ENCODE results near the gene LRRC37A. TPM values are rescaled to one million over a fixed set of nuclear protein-coding genes. Genes with fewer than 3 reads are reported as not detected.

The LRRC37A gene
- polyA plus RNA-seq, 1 of the 3 experiments (the other 2 are of a cell fraction): 1.6 TPM

DNA sequence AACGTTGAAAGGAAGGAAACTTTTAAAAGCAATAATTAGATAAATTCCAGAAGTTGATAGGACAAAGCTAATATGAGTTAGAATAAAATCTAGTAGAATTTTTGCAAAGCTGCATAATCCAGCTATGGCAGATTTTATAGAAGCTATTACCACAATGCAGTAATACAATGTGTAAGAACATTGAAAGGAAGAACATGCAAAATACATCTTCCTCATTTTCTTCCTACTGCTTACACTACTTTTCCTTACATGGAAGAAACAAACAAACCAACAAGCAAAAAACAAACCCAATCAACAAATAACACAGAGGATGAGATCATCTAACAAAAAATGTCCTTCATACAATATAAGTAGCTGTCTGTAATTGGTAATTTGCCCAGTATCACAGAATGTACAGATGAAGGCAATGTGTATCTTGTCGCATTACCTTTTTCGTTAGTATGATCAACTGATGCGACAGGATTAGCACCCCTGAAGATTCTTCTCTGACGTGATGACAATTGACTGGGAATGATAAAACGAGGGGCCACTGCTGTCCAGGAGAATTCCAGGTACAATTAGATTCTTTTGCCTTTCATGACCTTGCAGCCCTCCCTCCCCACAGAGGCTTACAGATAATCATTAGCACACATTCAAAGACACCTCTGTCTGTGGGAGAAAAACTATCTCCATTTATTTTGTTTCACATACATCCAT is 21.2 kb upstream of the LRRC37A start:
- Histone ChIP-seq H3K4me1 (ENCODE audit: control insufficient read depth in 1 of 2, insufficient read depth in 2 of 2, low read depth in 1 of 2, low read length in 1 of 2) (no peaks in the 10 kb centered on the region), H3K27ac (ENCODE audit: low read depth in 2 of 2, low read length in 1 of 2) (no peak overlapping the region), H2AFZ (ENCODE audit: low read depth) (no peak overlapping the region), H3K36me3 (replicated peaks in 1 of 2; ENCODE audit: control insufficient read depth in 1 of 2, insufficient read depth in 2 of 2, low read length in 1 of 2) (no peaks in the 10 kb centered on the region), H3K4me3 (ENCODE audit: low read depth in 2 of 2, low read length in 1 of 2) (no peak overlapping the region), H3K27me3 (ENCODE audit: insufficient read depth) (no peaks in the 10 kb centered on the region), H4K20me1 (ENCODE audit: insufficient read depth) (no peaks in the 10 kb centered on the region), H3K79me2 (ENCODE audit: insufficient read depth) (no peaks in the 10 kb centered on the region), H3K9me2 (no peaks in the 10 kb centered on the region), H3K9me3 (no peaks in the 10 kb centered on the region), H3K4me2 (no peak overlapping the region), H3K9ac (no peak overlapping the region), H3F3A (replicated peaks; ENCODE audit: insufficient read depth) (no peaks in the 10 kb centered on the region)
- DNase-seq: no peak
- TF ChIP-seq RXRA (IDR thresholded peaks at IDR 0.05; ENCODE audit: borderline replicate concordance, low read depth) (no peak), FOXJ3 (CRISPR knock-in tag; IDR thresholded peaks at IDR 0.05) (no peak), FOXM1 (IDR thresholded peaks at IDR 0.05; ENCODE audit: low read depth) (no peak)
- CTCF ChIA-PET: interaction anchor here (3.4 kb wide), 1 partner anchor 14 kb away, joined by 10 read pairs; no protein-coding TSS in a partner anchor
- WGBS (ENCODE audit: low lambda C conversion rate): 64% methylated on average over 6 of the region's 6 CpGs
- POLR2A ChIA-PET: no interaction called here

GRCh38 chr17:46274238-46274637 is 20.7 kb upstream of the LRRC37A start:
- POLR2A ChIA-PET: no interaction called here
- H2AFZ ChIP-seq (ENCODE audit: low read depth): no peak overlapping the region
- CTCF ChIA-PET: interaction anchor here (3.4 kb wide), 1 partner anchor 13 kb away, joined by 10 read pairs; no protein-coding TSS in a partner anchor
- no peak overlapping the region for H3K4me2 ChIP-seq
- H4K20me1 ChIP-seq (ENCODE audit: insufficient read depth): no peaks in the 10 kb centered on the region
- no peaks in the 10 kb centered on the region for H3K36me3 ChIP-seq (replicated peaks in 1 of 2; ENCODE audit: control insufficient read depth in 1 of 2, insufficient read depth in 2 of 2, low read length in 1 of 2)
- H3K27me3 ChIP-seq (ENCODE audit: insufficient read depth): no peaks in the 10 kb centered on the region
- TF ChIP-seq FOSL2 (IDR thresholded peaks at IDR 0.05; ENCODE audit: borderline replicate concordance, low read depth) (no peak), JUND (IDR thresholded peaks at IDR 0.05) (no peak), YY1 (IDR thresholded peaks at IDR 0.05; ENCODE audit: low read depth) (no peak), GABPA (IDR thresholded peaks at IDR 0.05; ENCODE audit: low read depth) (no peak), POLR2AphosphoS5 (IDR thresholded peaks at IDR 0.05; ENCODE audit: low read depth, low read length) (no peak), TCF12 (IDR thresholded peaks at IDR 0.05) (no peak), GATA2 (CRISPR knock-in tag; IDR thresholded peaks at IDR 0.05) (no peak), NFIC (IDR thresholded peaks at IDR 0.05; ENCODE audit: borderline replicate concordance) (no peak), TEAD4 (IDR thresholded peaks at IDR 0.05; ENCODE audit: borderline replicate concordance, insufficient read depth) (no peak), ZBTB33 (IDR thresholded peaks at IDR 0.05; ENCODE audit: borderline replicate concordance, low read depth) (no peak), PBX3 (IDR thresholded peaks at IDR 0.05) (no peak), CHD2 (IDR thresholded peaks at IDR 0.05; ENCODE audit: low read length, partially characterized antibody) (no peak), REST (IDR thresholded peaks at IDR 0.05; ENCODE audit: low read depth, low read length) (no peak), RXRA (IDR thresholded peaks at IDR 0.05; ENCODE audit: borderline replicate concordance, low read depth) (no peak)
- TF ChIP-seq, protein P1, sequence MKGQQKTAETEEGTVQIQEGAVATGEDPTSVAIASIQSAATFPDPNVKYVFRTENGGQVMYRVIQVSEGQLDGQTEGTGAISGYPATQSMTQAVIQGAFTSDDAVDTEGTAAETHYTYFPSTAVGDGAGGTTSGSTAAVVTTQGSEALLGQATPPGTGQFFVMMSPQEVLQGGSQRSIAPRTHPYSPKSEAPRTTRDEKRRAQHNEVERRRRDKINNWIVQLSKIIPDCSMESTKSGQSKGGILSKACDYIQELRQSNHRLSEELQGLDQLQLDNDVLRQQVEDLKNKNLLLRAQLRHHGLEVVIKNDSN (IDR thresholded peaks at IDR 0.05; ENCODE audit: borderline replicate concordance, low read depth): no peak
- no peaks in the 10 kb centered on the region for H3K79me2 ChIP-seq (ENCODE audit: insufficient read depth)
- WGBS (ENCODE audit: low lambda C conversion rate): 68% methylated on average over 3 of the region's 3 CpGs
- no peaks in the 10 kb centered on the region for H3F3A ChIP-seq (replicated peaks; ENCODE audit: insufficient read depth)
- no peak overlapping the region for H3K9ac ChIP-seq
- no peak overlapping the region for H3K27ac ChIP-seq (ENCODE audit: low read depth in 2 of 2, low read length in 1 of 2)
- no peaks in the 10 kb centered on the region for H3K9me2 ChIP-seq
- H3K4me3 ChIP-seq (ENCODE audit: low read depth in 2 of 2, low read length in 1 of 2): no peak overlapping the region
- no peaks in the 10 kb centered on the region for H3K9me3 ChIP-seq
- DNase-seq: no peak
- H3K4me1 ChIP-seq (ENCODE audit: control insufficient read depth in 1 of 2, insufficient read depth in 2 of 2, low read depth in 1 of 2, low read length in 1 of 2): no peaks in the 10 kb centered on the region

All from SK-N-SH (cell line).